GM21515 (cell line): Measurements from ENCODE around the gene CD244.

Experiments used
- ATAC-seq: cut with Tn5 transposase; IDR thresholded peaks from one replicate; pipeline ENCODE4 v1.9.1; 2021; ENCODE audit not compliant: unreplicated experiment

The CD244 gene

GRCh38 chr1:160850541-160850940 is 12.1 kb downstream of the CD244 start:
- no peak for ATAC-seq

GRCh38 chr1:160846281-160846680 is 16.4 kb downstream of the CD244 start:
- no peak for ATAC-seq

- no peak for ATAC-seq
These were observed 18.0 kb downstream of the CD244 start for GRCh38 chr1:160844447-160845232.

- ATAC-seq = no peak
These were observed 21.6 kb downstream of the CD244 start for GRCh38 chr1:160841079-160841478.

- no peak for ATAC-seq
These were observed 22.9 kb downstream of the CD244 start for GRCh38 chr1:160839746-160840145.

GRCh38 chr1:160838888-160839287 is 23.8 kb downstream of the CD244 start:
- no peak for ATAC-seq

GRCh38 chr1:160837558-160838205 is 25.0 kb downstream of the CD244 start:
- ATAC-seq = peak; percentile 82

- ATAC-seq = no peak
These were observed 25.6 kb downstream of the CD244 start for GRCh38 chr1:160836981-160837557.

- no peak for ATAC-seq
These were observed 26.1 kb downstream of the CD244 start for GRCh38 chr1:160836561-160836960.

GRCh38 chr1:160835751-160836150 is 26.9 kb downstream of the CD244 start:
- ATAC-seq = no peak

GRCh38 chr1:160834945-160835565 is 27.6 kb downstream of the CD244 start:
- ATAC-seq = no peak

- ATAC-seq = no peak
These were observed 32.1 kb downstream of the CD244 start for GRCh38 chr1:160830321-160831153.

- ATAC-seq = no peak
These were observed 32.9 kb downstream of the CD244 start for GRCh38 chr1:160829766-160830165.

GRCh38 chr1:160827418-160827817 is 35.3 kb downstream of the CD244 start:
- ATAC-seq = no peak

GRCh38 chr1:160826546-160826945 is 36.1 kb downstream of the CD244 start:
- ATAC-seq = no peak

- no peak for ATAC-seq
These were observed 39.4 kb downstream of the CD244 start for GRCh38 chr1:160823296-160823695.

GRCh38 chr1:160821627-160822026 is 41.1 kb downstream of the CD244 start:
- ATAC-seq = no peak

GRCh38 chr1:160819186-160819585 is 43.5 kb downstream of the CD244 start:
- ATAC-seq = no peak

GRCh38 chr1:160818207-160818937 is 44.3 kb downstream of the CD244 start:
- ATAC-seq = no peak

GRCh38 chr1:160814856-160815255 is 47.8 kb downstream of the CD244 start:
- ATAC-seq = no peak
